ENCODE measurements around the gene IQUB. TPM values are rescaled to one million over a fixed set of nuclear protein-coding genes. Genes with fewer than 3 reads are reported as not detected.

Gene IQUB
- total RNA-seq, 2 experiments from 2014 or later = not detected

- H3K4me1 Mint-ChIP-seq (ENCODE audit: low read depth) = no peaks in the 10 kb centered on the region
- Histone ChIP-seq H3K36me3 (ENCODE audit: insufficient read depth, low read length) (no peaks in the 10 kb centered on the region), H3K27ac (ENCODE audit: low read depth in 1 of 2, low read length in 2 of 2) (no peak overlapping the region), H3K27me3 (ENCODE audit: control insufficient read depth in 1 of 2, insufficient read depth in 2 of 2, low read length in 2 of 2) (peaks cover 0 to 5% of the 10 kb centered on the region in 2 experiments), H3K9me3 (ENCODE audit: control insufficient read depth in 1 of 2, insufficient read depth in 1 of 2, low read length in 2 of 2) (no peaks in the 10 kb centered on the region), H3K4me1 (ENCODE audit: insufficient read depth, low read length) (no peaks in the 10 kb centered on the region), H3K4me3 (ENCODE audit: low read length) (no peak overlapping the region)
- no peak for ATAC-seq (ENCODE audit: poor library complexity)
- ChIA-PET POLR2A (no interaction called here), CTCF (no interaction called here)
- DNase-seq = no peak
- H3K4me3 Mint-ChIP-seq = no peak overlapping the region
- peaks cover 2% of the 10 kb centered on the region for H3K36me3 Mint-ChIP-seq (ENCODE audit: low read depth)
- H3K27ac Mint-ChIP-seq = no peak overlapping the region
- TF ChIP-seq, protein P1, sequence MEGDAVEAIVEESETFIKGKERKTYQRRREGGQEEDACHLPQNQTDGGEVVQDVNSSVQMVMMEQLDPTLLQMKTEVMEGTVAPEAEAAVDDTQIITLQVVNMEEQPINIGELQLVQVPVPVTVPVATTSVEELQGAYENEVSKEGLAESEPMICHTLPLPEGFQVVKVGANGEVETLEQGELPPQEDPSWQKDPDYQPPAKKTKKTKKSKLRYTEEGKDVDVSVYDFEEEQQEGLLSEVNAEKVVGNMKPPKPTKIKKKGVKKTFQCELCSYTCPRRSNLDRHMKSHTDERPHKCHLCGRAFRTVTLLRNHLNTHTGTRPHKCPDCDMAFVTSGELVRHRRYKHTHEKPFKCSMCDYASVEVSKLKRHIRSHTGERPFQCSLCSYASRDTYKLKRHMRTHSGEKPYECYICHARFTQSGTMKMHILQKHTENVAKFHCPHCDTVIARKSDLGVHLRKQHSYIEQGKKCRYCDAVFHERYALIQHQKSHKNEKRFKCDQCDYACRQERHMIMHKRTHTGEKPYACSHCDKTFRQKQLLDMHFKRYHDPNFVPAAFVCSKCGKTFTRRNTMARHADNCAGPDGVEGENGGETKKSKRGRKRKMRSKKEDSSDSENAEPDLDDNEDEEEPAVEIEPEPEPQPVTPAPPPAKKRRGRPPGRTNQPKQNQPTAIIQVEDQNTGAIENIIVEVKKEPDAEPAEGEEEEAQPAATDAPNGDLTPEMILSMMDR (IDR thresholded peaks at IDR 0.05) = no peak
- intact Hi-C loops (cut with DNase I, micrococcal nuclease) = loop anchor here in 1 of 2 experiments (5.0 to 10.0 kb wide), 2 partner anchors 203 to 1355 kb away; no protein-coding TSS in a partner anchor
- H3K27me3 Mint-ChIP-seq = peaks cover 46% of the 10 kb centered on the region
- H3K9me3 Mint-ChIP-seq = no peaks in the 10 kb centered on the region
These were observed 35.0 kb downstream of the IQUB start for GRCh38 chr7:123499211-123499970.

GRCh38 chr7:123498601-123499000 is 35.8 kb downstream of the IQUB start:
- no peak overlapping the region for H3K4me3 ChIP-seq (ENCODE audit: low read length)
- H3K36me3 Mint-ChIP-seq (ENCODE audit: low read depth) = no peaks in the 10 kb centered on the region
- H3K9me3 Mint-ChIP-seq = no peaks in the 10 kb centered on the region
- ChIA-PET CTCF (no interaction called here), POLR2A (no interaction called here)
- no peak overlapping the region for H3K27ac Mint-ChIP-seq
- no peak for DNase-seq
- H3K4me1 ChIP-seq (ENCODE audit: insufficient read depth, low read length) = no peaks in the 10 kb centered on the region
- H3K9me3 ChIP-seq (ENCODE audit: control insufficient read depth in 1 of 2, insufficient read depth in 1 of 2, low read length in 2 of 2) = no peaks in the 10 kb centered on the region
- H3K27me3 Mint-ChIP-seq = peaks cover 51% of the 10 kb centered on the region
- no peak overlapping the region for H3K27ac ChIP-seq (ENCODE audit: low read depth in 1 of 2, low read length in 2 of 2)
- intact Hi-C loops (cut with DNase I, micrococcal nuclease) = loop anchor here in 1 of 2 experiments (5.0 to 10.0 kb wide), 2 partner anchors 204 to 1356 kb away; no protein-coding TSS in a partner anchor
- H3K36me3 ChIP-seq (ENCODE audit: insufficient read depth, low read length) = no peaks in the 10 kb centered on the region
- ATAC-seq (ENCODE audit: poor library complexity) = no peak
- no peaks in the 10 kb centered on the region for H3K4me1 Mint-ChIP-seq (ENCODE audit: low read depth)
- TF ChIP-seq, protein P1 (IDR thresholded peaks at IDR 0.05) = no peak
- H3K4me3 Mint-ChIP-seq = no peak overlapping the region
- H3K27me3 ChIP-seq (ENCODE audit: control insufficient read depth in 1 of 2, insufficient read depth in 2 of 2, low read length in 2 of 2) = peaks cover 0 to 5% of the 10 kb centered on the region in 2 experiments

DNA sequence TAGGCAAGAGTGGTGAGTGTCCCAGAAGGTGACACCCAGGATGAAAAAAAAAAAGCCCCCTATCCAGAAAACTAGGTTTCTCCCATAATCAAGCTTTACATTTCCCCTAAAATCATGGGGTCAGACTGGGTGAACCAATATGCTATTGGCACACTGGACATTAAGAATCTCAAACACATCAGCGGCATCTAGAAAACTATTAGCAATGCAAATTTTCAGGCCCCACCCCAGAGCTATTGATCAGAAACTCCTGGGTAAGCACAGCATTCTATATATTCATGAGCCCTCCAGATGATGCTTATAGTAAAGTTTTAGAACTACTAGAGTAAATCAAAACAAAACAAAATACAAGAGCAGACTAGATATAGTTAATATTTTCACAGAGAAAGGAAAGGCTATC is 36.4 kb downstream of the IQUB start:
- peaks cover 51% of the 10 kb centered on the region for H3K27me3 Mint-ChIP-seq
- no peaks in the 10 kb centered on the region for H3K36me3 ChIP-seq (ENCODE audit: insufficient read depth, low read length)

More for the DNA sequence above, 36.4 kb downstream of the IQUB start:
- peaks cover 0 to 5% of the 10 kb centered on the region in 2 experiments for H3K27me3 ChIP-seq (ENCODE audit: control insufficient read depth in 1 of 2, insufficient read depth in 2 of 2, low read length in 2 of 2)
- ChIA-PET POLR2A (no interaction called here), CTCF (no interaction called here)
- no peaks in the 10 kb centered on the region for H3K9me3 ChIP-seq (ENCODE audit: control insufficient read depth in 1 of 2, insufficient read depth in 1 of 2, low read length in 2 of 2)
- Mint-ChIP-seq H3K9me3 (no peaks in the 10 kb centered on the region), H3K4me3 (no peak overlapping the region), H3K27ac (no peak overlapping the region), H3K4me1 (ENCODE audit: low read depth) (no peaks in the 10 kb centered on the region), H3K36me3 (ENCODE audit: low read depth) (no peaks in the 10 kb centered on the region)
- H3K4me3 ChIP-seq (ENCODE audit: low read length) = no peak overlapping the region
- TF ChIP-seq, protein P1 (IDR thresholded peaks at IDR 0.05) = no peak
- DNase-seq (no peak), ATAC-seq (ENCODE audit: poor library complexity) (no peak)
- no peaks in the 10 kb centered on the region for H3K4me1 ChIP-seq (ENCODE audit: insufficient read depth, low read length)
- no peak overlapping the region for H3K27ac ChIP-seq (ENCODE audit: low read depth in 1 of 2, low read length in 2 of 2)
- intact Hi-C loops (cut with DNase I, micrococcal nuclease) = loop anchor here in 1 of 2 experiments (5.0 to 10.0 kb wide), 2 partner anchors 204 to 1357 kb away; no protein-coding TSS in a partner anchor
